ENCODE data around the gene PLEKHD1. TPM values are rescaled to one million over a fixed set of nuclear protein-coding genes. Genes with fewer than 3 reads are reported as not detected.
"Not testable (repeated sequence)": the region's sequence is repeated elsewhere in the genome, so short reads cannot be mapped to it uniquely, and the experiment has no call there.

Gene PLEKHD1
- total RNA-seq, 1 donor from 2014 or later: 0.14 TPM

DNA sequence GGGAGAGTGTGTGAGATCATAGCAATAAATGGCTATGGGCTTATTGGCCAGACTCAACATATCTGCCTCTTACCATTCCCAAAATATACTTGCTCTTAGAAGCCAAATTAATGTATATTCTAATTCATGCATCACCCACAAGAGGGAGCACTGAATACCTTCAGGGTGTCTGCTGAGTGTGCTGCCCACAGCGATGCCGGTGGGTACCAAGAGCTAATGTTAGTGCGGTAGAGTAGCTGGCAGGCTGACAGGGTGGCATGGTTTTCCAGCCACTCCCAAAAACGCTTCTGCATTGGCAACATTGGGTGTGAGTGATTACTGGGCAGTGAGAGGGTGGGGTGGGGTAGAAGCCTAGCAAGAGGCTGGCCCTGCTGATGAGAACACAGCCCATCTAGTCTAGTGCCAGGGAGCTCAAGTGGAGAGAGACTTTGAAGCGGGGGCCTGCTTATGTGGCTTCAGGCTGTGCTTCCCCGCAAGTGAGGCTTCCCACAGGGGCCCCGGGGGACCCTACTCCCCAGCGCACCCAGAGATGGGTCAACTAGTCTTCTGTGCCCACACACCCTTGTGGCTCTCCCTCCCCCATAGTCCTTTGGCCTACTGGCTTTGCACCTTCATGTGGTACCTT lies 9.2 kb upstream of the PLEKHD1 start:
- peaks cover 3% of the 10 kb centered on the region for H3K9me3 Mint-ChIP-seq
- TF ChIP-seq, protein P1, sequence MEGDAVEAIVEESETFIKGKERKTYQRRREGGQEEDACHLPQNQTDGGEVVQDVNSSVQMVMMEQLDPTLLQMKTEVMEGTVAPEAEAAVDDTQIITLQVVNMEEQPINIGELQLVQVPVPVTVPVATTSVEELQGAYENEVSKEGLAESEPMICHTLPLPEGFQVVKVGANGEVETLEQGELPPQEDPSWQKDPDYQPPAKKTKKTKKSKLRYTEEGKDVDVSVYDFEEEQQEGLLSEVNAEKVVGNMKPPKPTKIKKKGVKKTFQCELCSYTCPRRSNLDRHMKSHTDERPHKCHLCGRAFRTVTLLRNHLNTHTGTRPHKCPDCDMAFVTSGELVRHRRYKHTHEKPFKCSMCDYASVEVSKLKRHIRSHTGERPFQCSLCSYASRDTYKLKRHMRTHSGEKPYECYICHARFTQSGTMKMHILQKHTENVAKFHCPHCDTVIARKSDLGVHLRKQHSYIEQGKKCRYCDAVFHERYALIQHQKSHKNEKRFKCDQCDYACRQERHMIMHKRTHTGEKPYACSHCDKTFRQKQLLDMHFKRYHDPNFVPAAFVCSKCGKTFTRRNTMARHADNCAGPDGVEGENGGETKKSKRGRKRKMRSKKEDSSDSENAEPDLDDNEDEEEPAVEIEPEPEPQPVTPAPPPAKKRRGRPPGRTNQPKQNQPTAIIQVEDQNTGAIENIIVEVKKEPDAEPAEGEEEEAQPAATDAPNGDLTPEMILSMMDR (conservative IDR thresholded peaks at IDR 0.05): peak; percentile 52

GRCh38 chr14:69476824-69477450 lies 7.6 kb upstream of the PLEKHD1 start:
- H3K9me3 Mint-ChIP-seq; H3K36me3 Mint-ChIP-seq (ENCODE audit: low read depth); DNase-seq (ENCODE audit: low read depth, low spot score); H3K4me3 Mint-ChIP-seq; H3K4me1 Mint-ChIP-seq; H3K27ac Mint-ChIP-seq (ENCODE audit: unreplicated experiment): not testable (repeated sequence)
- H3K27me3 Mint-ChIP-seq (ENCODE audit: low read depth): peaks cover 25% of the 10 kb centered on the region
- TF ChIP-seq, protein P1 (conservative IDR thresholded peaks at IDR 0.05): peak; percentile 28

More for the DNA sequence above, 9.2 kb upstream of the PLEKHD1 start:
- H3K4me3 Mint-ChIP-seq: no peak overlapping the region
- no peaks in the 10 kb centered on the region for H3K36me3 Mint-ChIP-seq (ENCODE audit: low read depth)
- no peak overlapping the region for H3K27ac Mint-ChIP-seq (ENCODE audit: unreplicated experiment)
- no peaks in the 10 kb centered on the region for H3K4me1 Mint-ChIP-seq
- no peak for DNase-seq (ENCODE audit: low read depth, low spot score)
- H3K27me3 Mint-ChIP-seq (ENCODE audit: low read depth): peaks cover 16% of the 10 kb centered on the region

DNA sequence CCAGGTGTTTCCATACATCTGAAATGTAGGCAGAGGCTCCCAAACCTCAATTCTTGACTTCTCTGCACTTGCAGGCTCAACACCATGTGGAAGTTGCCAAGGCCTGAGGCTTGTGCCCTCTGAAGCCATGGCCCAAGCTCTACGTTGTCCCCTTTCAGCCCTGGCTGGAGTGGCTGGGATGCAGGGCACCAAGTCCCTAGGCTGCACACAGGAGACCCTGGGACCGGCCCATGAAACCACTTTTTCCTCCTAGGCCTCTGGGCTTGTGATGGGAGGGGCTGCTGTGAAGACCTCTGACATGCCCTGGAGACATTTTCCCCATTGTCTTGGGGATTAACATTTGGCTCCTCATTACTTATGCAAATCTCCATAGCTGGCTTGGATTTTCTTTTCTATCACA lies 6.5 kb upstream of the PLEKHD1 start:
- not testable (repeated sequence) for H3K9me3 Mint-ChIP-seq; DNase-seq (ENCODE audit: low read depth, low spot score); H3K4me3 Mint-ChIP-seq; H3K4me1 Mint-ChIP-seq; H3K27ac Mint-ChIP-seq (ENCODE audit: unreplicated experiment); H3K36me3 Mint-ChIP-seq (ENCODE audit: low read depth)
- peaks cover 36% of the 10 kb centered on the region for H3K27me3 Mint-ChIP-seq (ENCODE audit: low read depth)

- no peak for DNase-seq (ENCODE audit: low read depth, low spot score)
- Mint-ChIP-seq H3K27me3 (ENCODE audit: low read depth) (peaks cover 46% of the 10 kb centered on the region), H3K4me1 (peaks cover 3% of the 10 kb centered on the region), H3K4me3 (no peak overlapping the region), H3K9me3 (peaks cover 3% of the 10 kb centered on the region), H3K27ac (ENCODE audit: unreplicated experiment) (no peak overlapping the region), H3K36me3 (ENCODE audit: low read depth) (no peaks in the 10 kb centered on the region)
- TF ChIP-seq, protein P1 (conservative IDR thresholded peaks at IDR 0.05): no peak
These were observed 4.8 kb upstream of the PLEKHD1 start for GRCh38 chr14:69479696-69480095.

DNA sequence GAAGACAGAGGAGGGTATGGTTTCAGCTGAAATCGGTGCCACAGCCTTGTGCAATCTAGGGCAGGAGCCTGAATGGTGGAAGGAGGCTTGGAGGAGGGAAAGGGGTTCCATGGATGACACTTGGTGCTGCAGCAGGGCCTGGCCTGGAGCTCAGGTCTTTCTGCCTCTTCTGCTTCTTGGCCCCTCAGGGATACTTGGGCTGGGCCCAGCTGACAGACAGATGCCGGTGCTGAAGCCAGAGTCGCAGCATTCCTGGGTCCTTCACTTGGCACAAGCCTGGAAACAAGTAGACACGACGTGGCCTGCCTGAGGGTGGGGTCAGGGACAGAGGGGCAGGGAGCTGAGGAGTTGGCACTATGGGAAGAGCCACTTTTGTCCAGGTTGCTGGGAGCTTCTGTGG lies 4.4 kb upstream of the PLEKHD1 start:
- Mint-ChIP-seq H3K27ac (ENCODE audit: unreplicated experiment) (no peak overlapping the region), H3K9me3 (peaks cover 3% of the 10 kb centered on the region), H3K27me3 (ENCODE audit: low read depth) (peaks cover 50% of the 10 kb centered on the region), H3K4me1 (peaks cover 3% of the 10 kb centered on the region), H3K4me3 (no peak overlapping the region), H3K36me3 (ENCODE audit: low read depth) (no peaks in the 10 kb centered on the region)
- TF ChIP-seq, protein P1 (conservative IDR thresholded peaks at IDR 0.05): no peak
- DNase-seq (ENCODE audit: low read depth, low spot score): no peak

GRCh38 chr14:69481815-69482568 lies 2.5 kb upstream of the PLEKHD1 start:
- peaks cover 3% of the 10 kb centered on the region for H3K4me1 Mint-ChIP-seq
- no peak overlapping the region for H3K4me3 Mint-ChIP-seq
- peaks cover 67% of the 10 kb centered on the region for H3K27me3 Mint-ChIP-seq (ENCODE audit: low read depth)
- H3K36me3 Mint-ChIP-seq (ENCODE audit: low read depth): no peaks in the 10 kb centered on the region
- TF ChIP-seq, protein P1 (conservative IDR thresholded peaks at IDR 0.05): no peak
- H3K27ac Mint-ChIP-seq (ENCODE audit: unreplicated experiment): no peak overlapping the region
- DNase-seq (ENCODE audit: low read depth, low spot score): no peak
- H3K9me3 Mint-ChIP-seq: no peaks in the 10 kb centered on the region
